HEK293 (cell line): Measurements from ENCODE around the gene SCARB2.

Experiments used
- ATF2 ChIP-seq: fragments of 450-650 bp; formaldehyde crosslinking; IDR thresholded peaks from 2 replicates; pipeline ENCODE4 v1.5.1; 2016; ENCODE audit warnings: missing biosample characterization, missing genetic modification characterization, low read depth
- ELK4 ChIP-seq: IDR thresholded peaks from 2 replicates; pipeline ENCODE4 v1.6.1; 2011; ENCODE audit warnings: mild to moderate bottlenecking, low read depth, low read length, borderline replicate concordance
- IKZF3 ChIP-seq: fragments of 450-650 bp; IDR thresholded peaks from 2 replicates; pipeline ENCODE4 v1.5.0; 2018; ENCODE audit warnings: missing biosample characterization, mild to moderate bottlenecking, missing genetic modification characterization, moderate library complexity
- KLF1 ChIP-seq: fragments of 450-650 bp; formaldehyde crosslinking; IDR thresholded peaks from 2 replicates; pipeline ENCODE4 v1.5.1; 2016; ENCODE audit warnings: missing biosample characterization, missing genetic modification characterization
- KLF7 ChIP-seq: fragments of 450-650 bp; formaldehyde crosslinking; IDR thresholded peaks from 2 replicates; pipeline ENCODE4 v1.5.1; 2016; ENCODE audit warnings: missing biosample characterization, missing genetic modification characterization, borderline replicate concordance
- PRDM6 ChIP-seq: fragments of 450-650 bp; formaldehyde crosslinking; IDR thresholded peaks from 2 replicates; pipeline ENCODE4 v1.5.1; 2017; ENCODE audit warnings: missing biosample characterization, missing genetic modification characterization
- REPIN1 ChIP-seq: fragments of 450-650 bp; formaldehyde crosslinking; IDR thresholded peaks from 2 replicates; pipeline ENCODE4 v1.5.1; 2017; ENCODE audit warnings: missing biosample characterization, missing genetic modification characterization, low read depth
- REST ChIP-seq: fragments of 450-650 bp; formaldehyde crosslinking; IDR thresholded peaks from 2 replicates; pipeline ENCODE4 v1.5.1; 2016; ENCODE audit warnings: missing biosample characterization, missing genetic modification characterization
- ZBTB20 ChIP-seq: fragments of 450-650 bp; formaldehyde crosslinking; IDR thresholded peaks from 2 replicates; pipeline ENCODE4 v1.5.1; 2016; ENCODE audit warnings: missing biosample characterization, missing genetic modification characterization
- ZNF174 ChIP-seq: fragments of 450-650 bp; formaldehyde crosslinking; IDR thresholded peaks from 2 replicates; pipeline ENCODE4 v1.5.0; 2017; ENCODE audit warnings: missing biosample characterization, mild to moderate bottlenecking, missing genetic modification characterization
- ZNF211 ChIP-seq: fragments of 450-650 bp; formaldehyde crosslinking; IDR thresholded peaks from 2 replicates; pipeline ENCODE4 v1.5.1; 2016; ENCODE audit warnings: low read depth, missing biosample characterization, missing genetic modification characterization
- ZNF280D ChIP-seq: fragments of 450-650 bp; formaldehyde crosslinking; IDR thresholded peaks from 2 replicates; pipeline ENCODE4 v1.5.1; 2016; ENCODE audit warnings: missing biosample characterization, missing genetic modification characterization
- ZNF324 ChIP-seq: fragments of 450-650 bp; formaldehyde crosslinking; IDR thresholded peaks from 2 replicates; pipeline ENCODE4 v1.5.1; 2016; ENCODE audit warnings: missing biosample characterization, missing genetic modification characterization
- ZNF404 ChIP-seq: fragments of 450-650 bp; formaldehyde crosslinking; IDR thresholded peaks from 2 replicates; pipeline ENCODE4 v1.5.1; 2017; ENCODE audit warnings: missing biosample characterization, missing genetic modification characterization
- ZNF423 ChIP-seq: fragments of 450-650 bp; formaldehyde crosslinking; IDR thresholded peaks from 2 replicates; pipeline ENCODE4 v1.5.1; 2016; ENCODE audit warnings: missing biosample characterization, missing genetic modification characterization
- ZNF518A ChIP-seq: fragments of 450-650 bp; formaldehyde crosslinking; conservative IDR thresholded peaks from 2 replicates; pipeline ENCODE4 v1.5.1; 2016; ENCODE audit warnings: low read depth, missing biosample characterization, missing genetic modification characterization
- ZNF561 ChIP-seq: fragments of 450-650 bp; IDR thresholded peaks from 2 replicates; pipeline ENCODE4 v1.5.1; 2018; ENCODE audit warnings: missing biosample characterization, missing genetic modification characterization, borderline replicate concordance
- ZNF623 ChIP-seq: fragments of 450-650 bp; formaldehyde crosslinking; IDR thresholded peaks from 2 replicates; pipeline ENCODE4 v1.5.1; 2016; ENCODE audit warnings: missing biosample characterization, missing genetic modification characterization
- ZNF639 ChIP-seq: fragments of 450-650 bp; formaldehyde crosslinking; IDR thresholded peaks from 2 replicates; pipeline ENCODE4 v1.5.1; 2016; ENCODE audit warnings: missing biosample characterization, missing genetic modification characterization
- ZNF830 ChIP-seq: fragments of 450-650 bp; IDR thresholded peaks from 2 replicates; pipeline ENCODE4 v1.5.0; 2018; ENCODE audit warnings: missing biosample characterization, missing genetic modification characterization, low read depth, mild to moderate bottlenecking, moderate library complexity
- ZSCAN23 ChIP-seq: fragments of 450-650 bp; formaldehyde crosslinking; IDR thresholded peaks from 2 replicates; pipeline ENCODE4 v1.5.1; 2016; ENCODE audit warnings: missing biosample characterization, missing genetic modification characterization

SCARB2 gene

GRCh38 chr4:76148142-76148865 is 65.3 kb downstream of the SCARB2 start, which contains the start of gene NUP54 (continued):
- no peak; the same call in 1 of the 2 replicates for TF ChIP-seq ZSCAN23 (tag by site-specific recombination)
- no peak for TF ChIP-seq ZNF211 (tag by site-specific recombination)
- TF ChIP-seq ZNF423 (tag by site-specific recombination), result no peak
- 0 out of 2 replicates have a peak, but pooled peaks have one; percentile 55 for TF ChIP-seq ZNF561 (tag by site-specific recombination)
- TF ChIP-seq ZNF324 (tag by site-specific recombination), result peak; percentile 35; the same call in 1 of the 2 replicates
- no peak for TF ChIP-seq ELK4
- TF ChIP-seq ATF2 (tag by site-specific recombination), result no peak
- TF ChIP-seq IKZF3 (tag by site-specific recombination), result 0 out of 2 replicates have a peak, but pooled peaks have one; percentile 8
- no peak for TF ChIP-seq ZNF623 (tag by site-specific recombination)
- TF ChIP-seq REST (tag by site-specific recombination), result no peak
- no peak for TF ChIP-seq PRDM6
- TF ChIP-seq ZBTB20, result no peak; the same call in 1 of the 2 replicates
- peak; percentile 83 for TF ChIP-seq ZNF639 (tag by site-specific recombination)
- TF ChIP-seq KLF1 (tag by site-specific recombination), result peak; percentile 74
- peak; percentile 55 for TF ChIP-seq ZNF518A (tag by site-specific recombination)
- TF ChIP-seq ZNF830, result no peak
- peak; percentile 68; the same call in 1 of the 2 replicates for TF ChIP-seq KLF7 (tag by site-specific recombination)
- no peak for TF ChIP-seq ZNF280D (tag by site-specific recombination)
- no peak for TF ChIP-seq REPIN1
- TF ChIP-seq ZNF404 (tag by site-specific recombination), result no peak
- no peak for TF ChIP-seq ZNF174 (tag by site-specific recombination)
